ENCODE results near the gene ACD.

DNA sequence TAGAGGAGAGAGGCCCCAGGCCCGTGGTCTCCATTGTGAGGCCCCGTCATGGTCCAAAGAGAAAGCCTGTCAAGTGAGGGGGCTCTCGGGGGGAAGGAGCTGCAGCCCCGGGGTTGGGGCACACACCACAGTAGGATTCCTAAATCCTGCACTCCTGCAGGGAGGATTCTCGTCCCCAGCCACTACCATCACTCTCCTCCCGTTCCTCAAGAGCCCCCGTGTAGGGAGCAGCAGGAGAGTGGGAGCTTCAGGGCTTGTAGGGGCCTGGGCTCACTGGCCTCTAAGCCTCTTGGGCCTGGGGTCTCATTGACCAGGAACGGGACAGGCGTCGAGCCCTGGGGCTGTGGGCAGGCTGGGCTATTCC, 7.4 kb upstream of the ACD start:
- TF ChIP-seq, protein P1, sequence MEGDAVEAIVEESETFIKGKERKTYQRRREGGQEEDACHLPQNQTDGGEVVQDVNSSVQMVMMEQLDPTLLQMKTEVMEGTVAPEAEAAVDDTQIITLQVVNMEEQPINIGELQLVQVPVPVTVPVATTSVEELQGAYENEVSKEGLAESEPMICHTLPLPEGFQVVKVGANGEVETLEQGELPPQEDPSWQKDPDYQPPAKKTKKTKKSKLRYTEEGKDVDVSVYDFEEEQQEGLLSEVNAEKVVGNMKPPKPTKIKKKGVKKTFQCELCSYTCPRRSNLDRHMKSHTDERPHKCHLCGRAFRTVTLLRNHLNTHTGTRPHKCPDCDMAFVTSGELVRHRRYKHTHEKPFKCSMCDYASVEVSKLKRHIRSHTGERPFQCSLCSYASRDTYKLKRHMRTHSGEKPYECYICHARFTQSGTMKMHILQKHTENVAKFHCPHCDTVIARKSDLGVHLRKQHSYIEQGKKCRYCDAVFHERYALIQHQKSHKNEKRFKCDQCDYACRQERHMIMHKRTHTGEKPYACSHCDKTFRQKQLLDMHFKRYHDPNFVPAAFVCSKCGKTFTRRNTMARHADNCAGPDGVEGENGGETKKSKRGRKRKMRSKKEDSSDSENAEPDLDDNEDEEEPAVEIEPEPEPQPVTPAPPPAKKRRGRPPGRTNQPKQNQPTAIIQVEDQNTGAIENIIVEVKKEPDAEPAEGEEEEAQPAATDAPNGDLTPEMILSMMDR (conservative IDR thresholded peaks at IDR 0.05 in 1 of 2, IDR thresholded peaks at IDR 0.05 in 1 of 2; ENCODE audit: extremely low read depth in 1 of 2, insufficient read depth in 1 of 2, low read depth in 1 of 2, low read length in 2 of 2), result no peak
- no peak for TF ChIP-seq EZH2 (IDR thresholded peaks at IDR 0.05; ENCODE audit: borderline replicate concordance, low read length)

All from mammary epithelial cell (primary cell).